Stimulated activated CD4-positive, alpha-beta T cell treated with anti-CD3 and anti-CD28 coated beads, TNF-alpha, amount 100 ng/mL, for 48 hours (primary cell): ENCODE measurements around the gene PPFIA3.
"Not testable (repeated sequence)": the region's sequence is repeated elsewhere in the genome, so short reads cannot be mapped to it uniquely, and the experiment has no call there.

ENCODE experiments used
- DNase-seq, 3 donors: peaks; one replicate each; pipeline ENCODE4 v3.0.0-alpha.2; 2020; ENCODE audit warnings: low read depth in 3 of 3

PPFIA3 gene

DNA sequence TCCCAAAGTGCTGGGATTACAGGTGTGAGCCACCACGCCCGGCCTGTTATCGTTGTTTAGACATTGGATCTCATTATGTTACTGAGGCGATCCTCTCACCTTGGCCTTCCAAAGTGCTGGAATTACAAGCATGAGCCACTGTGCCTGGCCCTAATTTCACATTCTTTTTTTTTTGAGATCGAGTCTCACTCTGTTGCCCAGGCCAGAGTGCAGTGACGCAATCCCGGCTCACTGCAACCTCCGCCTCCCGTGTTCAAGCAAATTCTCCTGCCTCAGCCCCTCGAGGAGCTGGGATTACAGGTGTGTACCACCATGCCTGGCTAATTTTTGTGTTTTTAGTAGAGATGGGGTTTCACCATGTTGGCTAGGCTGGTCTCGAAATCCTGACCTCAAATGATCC lies 3.9 kb downstream of the PPFIA3 start:
- DNase-seq, result not testable (repeated sequence)

DNA sequence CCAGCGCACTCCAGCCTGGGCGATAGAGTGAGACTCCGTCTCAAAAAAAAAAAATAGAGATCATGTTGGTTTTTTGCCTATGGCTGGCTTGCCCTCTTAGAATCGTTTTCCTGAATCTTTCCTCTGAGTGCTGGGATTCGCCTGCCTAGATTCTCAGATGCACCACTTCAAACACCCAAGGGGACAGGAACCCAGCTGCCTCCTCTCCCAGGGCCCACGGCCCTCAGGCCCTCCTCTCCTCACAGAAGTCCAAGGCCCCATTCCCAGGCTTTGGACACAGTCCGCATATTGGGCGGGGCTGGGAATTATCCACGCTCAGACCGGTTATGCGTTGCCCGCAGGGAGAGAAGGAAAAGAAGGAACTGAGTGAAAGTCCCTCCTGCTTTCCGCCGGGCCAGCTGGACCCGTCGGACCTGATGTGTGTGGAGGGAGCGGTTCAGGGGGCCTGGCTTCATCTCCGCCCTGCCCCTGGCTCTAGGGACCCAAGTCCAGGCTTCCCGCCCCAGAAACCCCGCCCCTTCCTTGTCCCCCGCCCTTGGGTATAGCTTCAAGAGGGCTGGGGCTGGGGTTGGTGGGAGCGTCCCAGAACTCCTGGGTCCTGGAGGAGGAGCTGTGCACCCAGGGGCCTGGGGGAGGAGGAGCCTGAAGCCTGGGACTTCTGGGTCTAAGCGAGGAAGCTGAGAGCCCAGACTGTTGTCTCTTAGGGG lies 5.8 kb downstream of the PPFIA3 start:
- DNase-seq, result no peak

DNA sequence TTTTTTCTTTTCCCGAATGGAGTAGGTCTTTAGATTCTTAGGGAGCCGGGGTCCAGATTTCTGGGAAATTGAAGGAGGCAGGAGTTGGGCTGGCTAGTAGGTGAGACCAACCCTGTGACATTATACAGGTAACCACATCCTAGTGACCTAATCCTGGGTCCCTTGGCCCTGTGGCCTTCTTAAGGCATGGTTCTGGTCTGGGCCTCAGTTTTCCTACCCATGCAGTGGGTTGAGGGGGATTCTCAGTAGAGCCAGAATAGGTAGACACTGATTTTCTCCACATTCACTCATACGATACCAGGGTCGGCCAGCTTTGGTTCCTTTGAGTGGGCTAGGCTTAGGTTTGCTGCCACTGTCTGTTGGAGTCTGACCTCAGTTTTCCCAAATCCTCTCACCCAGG lies 7.2 kb downstream of the PPFIA3 start:
- no peak for DNase-seq

DNA sequence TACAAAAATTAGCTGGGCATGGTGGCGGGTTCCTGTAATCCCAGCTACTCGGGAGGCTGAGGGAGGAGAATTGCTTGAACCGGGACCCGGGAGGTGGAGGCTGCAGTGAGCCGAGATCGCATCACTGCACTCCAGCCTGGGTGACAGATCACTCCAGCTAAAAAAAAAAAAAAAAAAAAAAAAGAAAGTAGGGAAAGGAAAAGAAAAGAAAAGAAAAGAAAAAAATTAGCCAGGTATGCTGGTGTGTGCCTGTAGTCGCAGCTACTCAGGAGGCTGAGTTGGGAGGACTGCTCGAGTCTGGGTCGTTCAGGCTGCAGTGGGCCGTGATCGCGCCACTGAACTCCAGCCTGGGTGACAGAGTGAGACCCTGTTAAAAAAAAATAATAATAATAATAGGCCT lies 7.9 kb downstream of the PPFIA3 start:
- DNase-seq, result not testable (repeated sequence)

DNA sequence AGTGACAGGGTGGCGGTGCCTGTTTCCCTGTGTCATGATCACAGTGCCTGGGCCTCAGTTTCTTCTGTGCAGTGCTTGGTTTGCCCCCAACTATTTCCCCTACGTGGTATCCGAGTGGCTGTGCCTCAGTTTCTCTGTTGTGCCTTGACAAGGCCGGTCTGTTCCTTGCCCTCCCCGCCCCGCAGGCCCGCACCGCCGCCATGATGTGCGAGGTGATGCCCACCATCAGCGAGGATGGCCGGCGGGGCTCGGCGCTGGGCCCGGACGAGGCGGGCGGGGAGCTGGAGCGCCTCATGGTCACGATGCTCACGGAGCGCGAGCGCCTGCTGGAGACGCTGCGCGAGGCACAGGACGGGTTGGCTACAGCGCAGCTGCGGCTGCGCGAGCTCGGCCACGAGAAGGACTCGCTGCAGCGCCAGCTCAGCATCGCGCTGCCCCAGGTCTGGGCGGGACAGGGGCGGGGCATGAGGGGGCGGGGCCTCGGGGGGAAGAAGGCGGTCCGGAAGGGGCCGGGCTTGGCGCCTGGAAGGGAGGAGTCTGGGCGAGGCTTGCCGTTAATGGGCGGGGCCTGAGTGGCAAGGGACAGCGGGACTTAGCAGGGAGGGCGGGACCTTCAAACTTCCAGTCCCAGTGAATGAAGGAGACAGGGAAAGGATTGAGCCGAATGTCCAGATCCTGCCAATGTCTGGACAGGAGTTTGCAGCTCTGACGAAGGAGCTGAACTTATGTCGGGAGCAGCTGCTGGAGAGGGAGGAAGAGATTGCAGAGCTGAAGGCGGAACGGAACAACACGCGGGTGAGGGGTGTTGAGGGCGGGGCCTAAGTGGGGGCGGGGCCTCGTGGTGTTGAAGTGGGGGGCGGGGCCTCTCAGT lies 8.6 kb downstream of the PPFIA3 start:
- peak; percentile 91 to 97 (median 92) for DNase-seq

DNA sequence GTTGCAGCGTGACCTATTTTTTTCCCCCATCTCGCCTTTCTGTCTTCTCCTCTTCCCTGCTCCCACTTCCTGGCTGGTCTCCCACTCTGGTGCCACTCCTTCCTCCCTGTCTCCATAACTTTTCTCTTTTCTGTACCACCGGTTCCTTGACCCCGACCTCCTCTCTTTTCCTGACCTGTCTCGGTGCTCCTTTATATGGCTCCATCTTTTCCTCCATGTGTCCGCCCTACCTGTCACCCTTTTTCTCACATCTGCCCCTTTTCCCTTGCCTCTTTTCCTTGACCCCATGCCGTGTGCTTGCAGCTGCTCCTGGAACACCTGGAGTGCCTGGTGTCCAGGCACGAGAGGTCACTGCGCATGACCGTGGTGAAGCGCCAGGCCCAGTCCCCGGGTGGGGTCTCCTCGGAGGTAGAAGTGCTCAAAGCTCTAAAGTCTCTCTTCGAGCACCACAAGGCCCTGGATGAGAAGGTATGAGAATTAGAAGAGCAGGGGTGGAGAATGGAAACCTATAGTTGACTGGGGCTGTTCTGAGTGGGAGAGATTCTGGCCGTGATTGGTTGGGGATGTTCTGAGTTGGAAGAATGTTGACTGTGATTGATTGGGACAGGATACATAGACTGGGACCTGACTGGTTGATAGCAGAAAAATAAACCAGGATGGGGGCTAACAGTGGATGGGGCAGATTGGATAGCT lies 9.3 kb downstream of the PPFIA3 start:
- no peak for DNase-seq

DNA sequence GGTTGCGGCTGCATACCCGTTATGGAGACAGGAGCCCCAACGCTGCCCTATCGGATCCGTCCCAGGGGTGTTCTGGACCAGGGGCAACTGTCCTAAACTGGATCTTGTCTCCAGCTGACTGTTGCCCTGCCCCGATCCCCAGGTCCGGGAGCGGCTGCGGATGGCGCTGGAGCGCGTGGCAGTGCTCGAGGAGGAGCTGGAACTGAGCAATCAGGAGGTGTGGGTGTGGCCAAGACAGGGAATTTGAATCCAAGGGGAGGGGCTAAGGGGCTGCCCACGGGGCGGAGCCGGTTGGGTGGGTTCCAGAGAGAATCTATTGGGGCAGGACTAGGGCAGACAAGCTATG lies 9.9 kb downstream of the PPFIA3 start:
- DNase-seq, result no peak

DNA sequence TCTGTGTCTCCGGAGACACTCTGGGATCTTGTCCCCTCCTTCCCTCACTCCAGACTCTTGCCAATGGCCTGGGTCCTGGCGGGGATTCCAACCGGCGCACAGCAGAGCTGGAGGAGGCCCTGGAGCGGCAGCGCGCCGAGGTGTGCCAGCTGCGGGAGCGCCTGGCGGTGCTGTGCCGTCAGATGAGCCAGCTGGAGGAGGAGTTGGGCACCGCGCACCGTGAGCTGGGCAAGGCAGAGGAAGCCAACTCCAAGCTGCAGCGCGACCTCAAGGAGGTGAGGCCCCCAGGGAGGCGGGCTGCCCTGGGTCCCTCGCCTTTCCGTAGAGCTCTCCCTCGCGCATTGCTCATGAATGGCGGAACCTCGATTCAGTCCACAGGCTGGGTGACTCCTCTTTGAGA lies 11.0 kb downstream of the PPFIA3 start:
- DNase-seq, result no peak

DNA sequence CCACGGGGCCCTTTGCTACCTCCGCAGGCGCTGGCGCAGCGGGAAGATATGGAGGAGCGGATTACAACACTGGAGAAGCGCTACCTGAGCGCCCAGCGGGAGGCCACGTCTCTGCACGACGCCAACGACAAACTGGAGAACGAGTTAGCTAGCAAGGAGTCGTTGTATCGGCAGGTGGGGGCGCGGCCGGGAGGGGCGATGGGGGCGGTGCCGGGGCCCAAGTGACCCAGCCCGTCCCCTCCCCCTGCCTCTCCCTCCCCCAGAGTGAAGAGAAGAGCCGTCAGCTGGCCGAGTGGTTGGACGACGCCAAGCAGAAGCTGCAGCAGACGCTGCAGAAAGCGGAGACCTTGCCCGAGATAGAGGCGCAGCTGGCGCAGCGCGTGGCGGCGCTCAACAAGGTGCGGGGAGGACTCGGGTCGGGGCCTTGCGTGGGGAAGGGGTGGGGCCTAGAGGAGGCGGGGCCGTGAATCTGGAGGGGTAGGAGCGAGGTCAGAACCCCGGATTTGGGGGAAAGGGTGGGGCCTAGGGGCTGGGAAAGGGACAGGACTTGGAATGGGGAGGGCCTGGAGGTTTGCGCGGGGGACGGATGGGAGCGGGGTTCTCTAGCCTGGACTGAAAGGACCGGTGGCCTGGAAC lies 13.7 kb downstream of the PPFIA3 start:
- DNase-seq, result no peak

DNA sequence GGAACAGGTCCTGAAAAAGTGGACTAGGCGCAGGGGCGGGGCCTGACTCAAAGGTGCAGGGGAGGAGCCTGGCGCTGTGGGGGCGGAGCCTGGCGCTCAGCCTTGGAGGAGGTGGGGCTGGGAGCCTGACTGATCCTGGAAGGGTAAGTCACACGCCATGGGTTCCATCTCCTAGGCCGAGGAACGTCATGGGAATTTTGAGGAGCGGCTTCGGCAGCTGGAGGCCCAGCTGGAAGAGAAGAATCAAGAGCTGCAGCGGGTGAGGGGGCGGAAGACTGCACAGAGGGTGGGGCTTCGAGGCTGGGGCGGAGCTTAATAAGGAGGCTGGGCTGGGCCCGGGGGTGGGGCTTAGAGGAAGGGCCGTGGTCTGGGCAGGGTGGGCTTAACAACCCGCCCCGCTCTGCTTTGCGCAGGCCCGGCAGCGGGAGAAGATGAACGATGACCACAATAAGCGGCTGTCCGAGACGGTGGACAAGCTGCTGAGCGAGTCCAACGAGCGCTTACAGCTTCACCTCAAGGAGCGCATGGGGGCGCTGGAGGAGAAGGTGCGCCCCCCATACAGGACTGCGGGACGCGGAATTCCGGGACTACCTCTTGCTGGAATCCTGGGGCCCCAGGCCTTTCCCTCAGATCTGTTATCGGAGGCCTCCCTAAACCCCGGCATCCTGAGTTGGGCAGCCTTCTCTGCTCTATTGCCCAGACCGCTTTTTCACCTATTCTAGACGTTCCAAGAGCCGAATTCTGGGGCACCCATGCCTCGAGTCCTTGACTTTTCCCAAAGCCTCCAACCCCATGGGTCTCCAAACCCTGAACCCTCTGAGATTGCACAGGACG lies 14.5 kb downstream of the PPFIA3 start:
- DNase-seq, result peak in 1 of 3 donors; percentile 40

DNA sequence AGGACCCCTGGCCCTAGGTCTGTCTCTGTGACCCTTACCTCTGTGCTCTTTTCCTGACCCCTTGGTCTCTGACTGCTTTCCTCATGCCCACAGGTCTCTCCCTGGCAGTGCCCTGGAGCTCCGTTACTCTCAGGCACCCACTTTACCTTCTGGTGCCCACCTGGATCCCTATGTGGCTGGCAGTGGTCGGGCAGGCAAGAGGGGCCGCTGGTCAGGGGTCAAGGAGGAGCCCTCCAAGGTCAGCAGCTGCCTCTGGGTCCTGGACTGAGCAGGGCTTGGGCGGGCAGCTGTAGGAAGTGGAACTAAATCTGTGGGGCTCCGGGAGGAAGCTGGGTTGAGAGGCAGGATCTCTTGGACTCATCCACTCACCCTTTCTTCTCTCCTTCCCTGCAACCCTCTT lies 16.3 kb downstream of the PPFIA3 start:
- DNase-seq, result no peak

DNA sequence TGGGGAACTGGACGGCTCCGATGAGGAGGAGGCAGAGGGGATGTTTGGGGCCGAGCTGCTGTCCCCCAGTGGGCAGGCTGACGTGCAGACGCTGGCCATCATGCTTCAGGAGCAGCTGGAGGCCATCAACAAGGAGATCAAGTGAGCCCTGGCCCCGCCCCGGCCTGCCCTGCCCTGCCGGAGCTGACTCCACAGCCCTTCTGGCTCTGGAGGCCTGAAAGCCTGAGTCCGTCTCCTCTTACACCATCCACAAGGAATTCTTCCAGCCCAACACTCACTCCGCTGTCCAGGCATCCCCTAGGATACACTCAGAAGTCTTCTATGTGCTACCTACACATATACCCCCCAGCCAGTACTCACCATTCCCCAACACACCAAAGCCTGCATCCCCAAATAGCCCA lies 17.4 kb downstream of the PPFIA3 start:
- no peak for DNase-seq

DNA sequence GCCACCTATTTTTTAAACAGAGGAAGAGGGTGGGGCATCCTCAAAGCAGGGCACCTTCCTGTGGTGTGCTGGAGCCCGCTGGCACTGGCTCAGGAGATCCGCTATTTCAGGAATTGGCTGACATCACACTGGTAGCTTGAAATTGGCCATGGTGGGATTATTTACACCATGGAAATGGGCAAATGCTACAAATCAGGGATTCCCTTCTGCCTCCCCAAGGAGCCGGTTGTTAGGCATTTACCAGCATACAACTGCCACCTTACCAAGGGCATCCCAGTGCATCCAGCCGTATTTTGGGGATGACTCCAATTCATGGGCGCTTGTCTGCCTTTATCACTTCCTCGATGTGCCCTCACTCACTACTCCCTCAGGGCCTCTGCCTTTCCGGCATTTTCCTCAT lies 21.6 kb downstream of the PPFIA3 start:
- no peak for DNase-seq

DNA sequence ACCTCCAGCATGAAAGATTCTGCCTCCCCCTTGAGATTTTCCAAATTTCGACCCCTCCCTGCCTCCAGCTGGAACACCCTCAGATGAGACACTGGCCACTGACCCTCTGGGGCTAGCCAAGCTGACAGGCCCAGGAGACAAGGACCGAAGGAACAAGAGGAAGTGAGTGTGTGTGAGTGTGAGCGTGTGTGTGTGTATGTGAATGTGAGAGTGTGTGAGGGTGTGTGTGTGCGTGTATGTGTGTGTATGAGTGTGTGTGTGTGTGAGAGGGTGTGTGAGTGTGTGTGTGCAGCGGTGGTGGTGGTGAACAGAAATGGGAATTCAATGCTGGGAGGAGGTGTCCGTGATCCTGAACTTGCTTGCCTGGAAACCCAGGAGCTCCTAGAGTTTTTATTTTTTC lies 22.0 kb downstream of the PPFIA3 start:
- DNase-seq, result no peak

DNA sequence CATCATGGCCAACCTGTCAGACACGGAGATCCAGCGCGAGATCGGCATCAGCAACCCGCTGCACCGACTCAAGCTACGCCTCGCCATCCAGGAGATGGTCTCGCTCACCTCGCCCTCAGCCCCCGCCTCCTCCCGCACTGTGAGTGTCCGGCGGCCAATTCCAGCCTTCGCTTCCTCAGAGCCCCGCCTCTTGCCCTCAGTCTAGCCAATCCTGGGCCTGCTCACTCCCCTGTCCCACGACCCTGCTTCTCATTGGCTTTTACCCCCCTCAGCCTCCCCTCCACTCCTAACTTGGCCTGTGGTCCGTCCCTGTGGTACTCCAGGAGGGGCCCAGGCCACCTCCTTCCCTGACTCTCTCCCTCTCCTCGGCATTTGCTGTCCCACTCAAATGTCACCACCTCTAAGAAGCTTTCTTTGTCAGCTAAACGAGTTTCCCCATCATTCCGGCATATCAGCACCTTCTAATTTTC lies 23.6 kb downstream of the PPFIA3 start:
- DNase-seq, result peak; percentile 44 to 67 (median 67)

DNA sequence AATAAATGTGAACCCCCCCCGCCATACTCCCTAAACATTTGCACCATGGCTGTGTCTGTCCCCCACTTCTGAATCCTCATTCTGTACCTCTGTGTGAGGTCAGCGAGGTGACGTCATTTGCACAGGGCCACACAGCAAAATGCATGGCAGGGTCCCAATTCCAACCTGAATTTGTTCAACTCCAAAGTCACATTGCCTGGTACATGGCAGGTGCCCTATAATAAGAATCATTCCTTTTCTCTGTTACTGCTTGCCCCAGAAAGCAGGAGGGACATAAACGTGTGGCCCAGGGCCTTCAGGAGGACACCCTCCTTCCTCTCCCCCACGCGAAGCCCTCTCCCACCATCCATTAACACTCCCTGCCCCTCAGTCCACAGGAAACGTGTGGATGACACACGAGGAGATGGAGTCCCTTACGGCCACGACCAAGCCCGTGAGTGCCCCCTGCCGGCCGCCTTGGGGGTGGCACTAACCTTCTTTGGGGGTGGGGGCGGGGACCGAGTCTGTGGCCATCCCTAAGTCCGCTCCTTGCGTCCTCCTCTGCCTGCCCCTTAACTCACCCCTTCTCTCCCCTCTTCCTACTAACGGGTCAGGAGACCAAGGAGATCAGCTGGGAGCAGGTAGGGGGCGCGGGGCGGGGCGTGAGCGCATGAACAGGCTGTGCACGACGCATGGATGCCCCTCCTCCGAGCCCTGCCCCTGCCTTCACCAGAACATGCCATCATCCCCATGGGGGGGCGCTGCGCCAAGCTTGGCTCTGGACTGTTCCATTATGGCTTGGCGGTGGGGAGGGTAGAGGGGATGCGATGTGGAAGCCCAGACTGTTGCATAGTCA lies 26.4 kb downstream of the PPFIA3 start:
- peak; percentile 70 to 72 (median 71) for DNase-seq

DNA sequence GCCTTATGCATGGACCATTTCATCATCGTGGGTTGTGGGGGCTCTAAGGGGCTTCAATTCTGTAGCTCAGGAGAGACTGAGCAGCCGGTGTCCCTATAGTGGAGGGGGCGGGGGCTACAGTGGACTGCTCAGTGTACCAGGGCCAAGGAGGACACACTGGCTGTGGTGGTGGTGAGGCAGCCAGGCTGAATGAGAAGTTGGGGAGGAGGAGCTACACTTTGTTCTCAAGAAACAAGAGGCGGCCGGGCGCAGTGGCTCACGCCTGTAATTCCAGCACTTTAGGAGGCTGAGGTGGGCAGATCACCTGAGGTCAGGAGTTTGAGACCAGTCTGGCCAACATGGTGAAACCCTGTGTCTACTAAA lies 27.0 kb downstream of the PPFIA3 start:
- not testable (repeated sequence) for DNase-seq

DNA sequence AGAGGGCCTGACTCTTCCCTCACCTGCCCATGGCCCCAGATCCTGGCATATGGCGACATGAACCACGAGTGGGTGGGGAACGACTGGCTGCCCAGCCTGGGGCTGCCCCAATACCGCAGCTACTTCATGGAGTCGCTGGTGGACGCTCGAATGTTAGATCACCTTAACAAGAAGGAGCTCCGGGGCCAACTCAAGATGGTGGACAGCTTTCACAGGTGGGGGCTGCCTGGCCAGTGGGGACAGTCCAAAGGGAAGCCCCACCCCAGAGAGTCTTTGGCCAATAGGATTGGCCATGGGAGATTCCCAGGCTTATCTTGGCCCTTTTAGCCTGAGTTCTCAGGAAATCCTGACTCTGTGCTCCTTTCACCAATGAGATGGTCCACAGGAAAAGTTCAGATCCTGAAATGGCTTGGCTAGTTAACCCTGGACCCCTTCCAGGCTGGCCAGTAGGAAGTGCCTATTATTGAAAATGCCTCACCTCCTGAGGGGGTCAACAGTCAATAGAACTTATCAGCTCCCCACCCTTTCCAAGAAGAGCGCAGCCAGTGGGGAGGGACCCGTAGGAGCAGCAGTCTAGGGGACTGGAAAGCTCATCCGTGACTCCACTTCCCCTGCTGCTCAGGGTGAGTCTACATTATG lies 28.8 kb downstream of the PPFIA3 start:
- DNase-seq, result no peak

DNA sequence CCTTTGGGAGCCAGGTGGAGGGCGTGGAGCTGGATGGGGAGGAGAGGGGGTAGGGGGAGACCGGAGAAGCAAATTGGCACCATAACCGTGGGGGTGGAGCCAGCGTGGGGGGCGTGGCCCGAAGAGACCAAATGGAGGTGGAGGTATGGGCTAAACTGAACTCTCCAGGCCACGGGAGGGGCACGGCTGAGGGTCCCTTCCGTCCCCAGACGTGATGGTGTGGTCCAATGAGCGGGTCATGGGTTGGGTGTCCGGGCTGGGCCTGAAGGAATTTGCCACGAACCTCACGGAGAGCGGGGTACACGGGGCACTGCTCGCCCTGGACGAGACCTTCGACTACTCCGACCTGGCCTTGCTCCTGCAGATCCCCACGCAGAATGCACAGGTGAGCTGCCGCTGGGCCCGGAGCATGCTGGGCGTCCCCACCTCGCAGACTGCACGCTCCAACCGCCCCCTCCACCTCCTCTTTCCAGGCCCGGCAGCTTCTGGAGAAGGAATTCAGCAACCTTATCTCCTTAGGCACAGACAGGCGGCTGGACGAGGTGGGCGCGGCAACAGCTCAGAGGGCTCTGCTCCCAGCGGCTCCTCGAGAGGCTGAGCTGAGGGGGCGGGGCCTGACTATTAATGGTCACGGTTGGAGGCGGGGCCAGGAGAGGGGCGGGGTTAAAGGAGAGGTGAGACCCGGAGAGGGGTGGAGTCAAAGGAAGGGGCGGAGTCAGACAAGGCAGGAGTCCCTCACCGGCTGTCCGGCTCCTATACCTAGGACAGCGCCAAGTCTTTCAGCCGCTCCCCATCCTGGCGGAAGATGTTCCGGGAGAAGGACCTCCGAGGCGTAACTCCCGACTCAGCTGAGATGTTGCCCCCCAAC lies 29.7 kb downstream of the PPFIA3 start:
- peak; percentile 74 to 91 (median 77) for DNase-seq
